HG03039 (cell line): ENCODE measurements around the gene FBXO44.

Experiments
- ATAC-seq: cut with Tn5 transposase; IDR thresholded peaks from one replicate; pipeline ENCODE4 v1.9.1; 2021; ENCODE audit warnings: mild to moderate bottlenecking, moderate library complexity; ENCODE audit not compliant: unreplicated experiment

Gene FBXO44

GRCh38 chr1:11685210-11685752 is 30.6 kb downstream of the FBXO44 start:
- ATAC-seq: no peak

GRCh38 chr1:11688506-11688905 is 33.8 kb downstream of the FBXO44 start:
- no peak for ATAC-seq

DNA sequence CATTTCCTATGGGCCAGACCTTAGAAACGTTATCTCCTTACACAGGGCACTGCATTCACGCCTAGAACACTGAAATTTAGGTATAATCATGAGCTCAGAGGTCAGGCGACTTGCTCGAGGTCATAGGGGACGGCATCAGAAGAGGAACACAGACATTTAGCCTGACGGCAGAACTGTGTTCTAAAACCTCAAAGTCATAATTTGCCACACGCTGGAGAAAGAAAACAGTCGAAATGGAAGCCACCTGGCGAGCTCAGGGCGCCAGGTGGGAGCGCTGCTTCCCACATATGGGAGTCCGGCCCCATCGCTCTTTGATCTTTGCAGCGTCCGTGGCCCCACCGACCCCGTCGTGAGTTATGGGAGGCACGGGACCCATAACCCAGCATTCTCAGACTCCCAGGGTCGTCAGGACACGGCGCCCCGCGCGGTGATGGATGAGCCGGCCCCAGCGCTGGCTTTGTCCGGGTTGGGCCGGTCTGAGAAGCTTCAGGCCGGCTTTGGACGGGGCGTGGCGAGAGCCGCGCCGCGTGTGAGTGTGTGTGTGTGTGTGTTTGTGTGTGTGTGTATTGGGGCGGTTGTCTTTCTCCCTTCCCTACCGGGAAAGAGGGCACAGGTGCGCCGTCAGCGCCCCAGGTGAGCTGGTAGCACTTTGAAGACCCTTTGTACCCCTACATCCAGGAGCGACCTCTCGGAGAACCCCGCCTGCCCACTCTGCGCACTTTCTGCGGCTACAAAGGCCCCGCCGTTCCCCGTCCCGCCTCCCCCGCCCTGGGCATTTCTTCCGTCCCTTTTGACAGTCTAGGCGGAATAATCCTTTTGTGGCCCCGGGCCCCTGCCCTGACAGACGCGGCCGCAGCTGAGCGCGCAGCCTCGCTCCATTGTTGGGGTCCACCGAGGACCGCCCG is 36.0 kb downstream of the FBXO44 start:
- ATAC-seq: no peak

GRCh38 chr1:11691302-11691914 is 36.7 kb downstream of the FBXO44 start, which contains the start of gene DRAXIN:
Gene DRAXIN (plus strand): TSS chr1:11691710. CDS start chr1:11706259, 14,549 bp downstream.
- no peak for ATAC-seq

- ATAC-seq: no peak
Measured at GRCh38 chr1:11691928-11692711, 37.4 kb downstream of the FBXO44 start.

DNA sequence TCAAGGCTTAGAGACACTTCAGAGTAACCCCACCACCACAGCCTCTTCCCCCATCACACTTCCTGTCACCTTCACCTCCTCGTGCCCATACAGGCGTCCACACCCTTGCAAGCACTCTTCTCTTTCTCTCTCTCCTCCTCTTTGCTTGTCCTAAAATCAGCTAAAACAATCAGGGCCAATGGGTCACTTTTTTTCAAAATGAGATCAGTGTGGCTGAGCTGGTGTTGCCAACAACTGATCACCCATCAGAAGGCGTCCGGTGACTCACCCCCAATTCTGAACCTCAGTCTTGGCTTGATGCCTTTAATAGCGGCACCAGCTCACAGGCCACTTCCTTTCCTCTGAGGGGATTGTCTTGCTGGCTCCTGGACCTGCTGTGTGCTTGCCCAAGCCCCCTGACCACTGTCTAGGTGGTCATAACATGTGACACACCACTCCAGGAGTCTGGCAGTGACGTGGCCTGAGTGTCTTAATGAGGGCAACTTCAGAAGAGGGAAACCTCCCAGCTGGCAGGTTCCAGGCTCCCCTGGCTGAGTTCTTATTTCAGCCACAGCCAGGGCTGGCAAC is 38.4 kb downstream of the FBXO44 start:
- no peak for ATAC-seq

DNA sequence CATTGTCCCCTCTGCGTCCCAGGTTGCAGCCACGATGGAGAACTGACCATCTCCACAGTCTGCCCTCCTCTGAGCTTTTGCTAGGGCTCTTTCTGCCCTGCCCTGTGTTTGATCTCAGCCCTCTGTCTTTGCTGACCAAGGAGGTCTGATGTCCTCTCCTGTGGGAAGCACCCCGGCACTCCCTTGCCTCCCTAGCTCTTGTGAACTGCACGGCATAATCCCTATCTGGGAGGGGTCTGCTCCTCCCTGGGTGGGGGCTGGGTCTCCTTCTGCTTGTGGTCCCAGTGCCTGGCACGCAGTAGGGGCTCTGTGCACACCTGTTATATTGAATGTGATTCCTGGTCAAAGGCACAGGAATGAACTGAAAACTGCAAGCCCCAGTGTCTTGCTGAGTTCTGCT is 39.2 kb downstream of the FBXO44 start:
- no peak for ATAC-seq

GRCh38 chr1:11695861-11696260 is 41.2 kb downstream of the FBXO44 start:
- ATAC-seq: no peak

DNA sequence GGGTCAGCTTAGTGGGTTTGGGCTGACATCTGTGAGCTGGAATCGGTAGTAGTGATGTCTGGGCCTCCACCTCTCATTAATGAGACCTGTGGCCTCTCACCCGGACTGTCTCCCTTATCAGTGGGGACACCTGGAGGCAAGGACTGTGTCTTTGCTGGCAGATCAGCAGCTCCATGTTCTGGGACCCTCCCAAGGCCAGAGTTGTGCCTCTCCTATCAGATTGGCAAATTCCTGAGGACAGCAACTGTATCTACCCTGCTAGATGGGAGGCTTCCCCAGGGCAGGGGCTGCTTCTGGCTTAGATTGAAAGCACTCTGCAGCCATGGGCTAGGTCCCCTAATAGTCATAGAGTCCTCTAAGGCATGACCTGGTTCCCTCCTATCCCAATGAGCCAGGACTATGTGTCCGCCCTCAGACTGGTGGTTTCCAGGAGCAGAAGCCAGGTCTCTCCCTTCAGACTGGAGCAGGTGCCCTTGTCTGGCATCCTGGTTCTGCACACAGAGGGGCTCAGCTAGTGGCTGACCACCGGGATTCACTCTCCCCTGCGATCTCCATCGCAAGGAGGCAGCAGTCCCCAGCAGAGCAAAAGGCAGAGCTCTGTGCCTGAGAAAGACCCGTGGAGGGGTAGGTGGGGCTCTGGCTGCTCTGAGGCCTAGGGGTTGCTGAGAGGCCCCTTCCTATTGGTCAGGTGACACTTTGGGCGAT is 42.7 kb downstream of the FBXO44 start:
- ATAC-seq: no peak

- no peak for ATAC-seq
Measured at GRCh38 chr1:11697893-11698210, 43.2 kb downstream of the FBXO44 start.

DNA sequence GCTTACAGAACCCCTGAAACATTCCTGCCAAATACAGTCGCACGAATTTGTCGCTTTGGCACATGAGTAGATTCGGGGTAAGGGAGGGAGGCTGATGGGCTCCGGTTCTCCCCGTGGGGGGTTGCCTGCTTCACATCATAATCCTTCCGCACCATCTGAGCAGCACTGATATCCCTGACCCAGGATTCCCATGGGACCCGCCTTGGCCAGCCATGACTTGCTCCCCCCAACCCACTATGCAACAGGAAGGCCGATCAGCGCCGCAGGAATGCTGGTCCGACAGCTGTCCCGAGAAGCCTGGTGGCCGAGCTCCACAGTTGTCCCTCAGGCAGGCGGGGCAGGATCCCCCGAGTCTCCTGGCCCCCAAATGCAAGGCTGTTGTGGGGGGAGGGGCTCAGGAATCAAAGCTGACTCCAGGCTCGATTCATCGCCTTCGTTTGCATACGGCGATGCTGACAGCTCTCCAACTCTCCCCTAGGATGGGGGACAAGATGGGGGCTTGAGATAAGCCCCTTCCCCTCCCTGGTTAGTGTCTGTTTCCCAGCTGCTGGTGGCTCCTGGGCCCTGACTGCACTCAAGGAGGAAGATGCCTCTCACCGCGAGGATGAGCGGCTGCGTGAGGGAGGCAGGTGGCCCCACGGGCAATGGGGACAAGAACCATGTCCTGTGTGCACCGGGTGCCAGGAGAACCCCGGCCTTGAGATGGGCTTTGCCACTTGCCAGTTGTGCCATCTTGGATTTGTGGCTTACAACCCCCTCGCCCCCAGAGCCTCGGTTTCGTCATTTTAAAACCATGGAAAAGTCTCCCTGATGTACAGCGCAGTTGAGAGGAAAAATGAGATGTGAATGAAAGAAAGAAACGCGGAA is 46.2 kb downstream of the FBXO44 start:
- ATAC-seq: no peak

DNA sequence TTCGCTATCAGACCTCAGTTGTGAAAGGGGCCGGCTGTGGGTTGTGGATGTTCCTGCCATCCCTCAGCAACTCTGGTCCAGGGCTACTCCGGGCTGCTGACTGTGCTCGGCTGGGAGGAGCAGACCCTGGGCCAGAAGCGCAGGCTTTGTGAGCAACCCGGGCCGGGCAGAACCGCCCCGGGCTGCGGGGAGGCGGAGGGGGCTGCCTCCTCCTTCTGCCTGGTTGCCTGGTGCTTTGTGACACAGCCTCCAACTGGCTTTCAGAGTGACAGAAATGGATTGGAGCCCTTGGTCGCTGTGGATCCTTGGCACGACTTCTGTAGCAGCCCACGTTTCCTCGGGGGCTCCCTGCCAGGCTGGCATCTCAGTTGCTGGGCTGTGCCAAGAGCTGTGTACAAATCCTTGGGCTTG is 46.9 kb downstream of the FBXO44 start:
- no peak for ATAC-seq

DNA sequence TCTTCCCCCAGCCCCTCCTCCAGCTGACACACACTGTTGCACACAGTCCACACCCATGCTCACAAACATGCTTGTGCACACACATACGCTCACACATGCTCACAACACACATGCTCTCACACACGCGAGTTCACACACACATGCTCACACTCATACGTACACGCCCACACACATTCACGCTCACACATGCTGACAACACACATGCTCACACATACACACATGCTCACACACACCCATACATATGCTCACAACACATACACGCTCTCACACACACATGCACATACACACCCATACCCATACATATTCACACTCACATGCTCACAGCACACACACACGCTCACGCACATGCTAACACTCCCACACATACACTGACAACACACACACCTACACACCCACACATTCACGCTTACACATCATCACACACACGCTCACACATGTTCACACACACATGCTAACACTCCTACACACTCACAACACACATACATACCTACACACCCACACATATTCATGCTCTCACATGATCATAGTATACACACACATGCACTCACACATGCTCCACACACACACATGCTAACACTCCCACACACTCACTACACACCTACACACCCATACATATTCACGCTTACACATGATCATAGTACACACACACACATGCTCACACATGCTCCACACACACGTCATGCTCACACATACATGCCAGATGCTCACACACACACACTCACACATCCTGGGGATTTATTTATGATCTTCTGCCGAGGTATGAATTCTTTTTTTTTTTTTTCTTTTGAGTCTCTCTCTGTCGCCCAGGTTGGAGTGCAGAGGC is 47.5 kb downstream of the FBXO44 start:
- ATAC-seq: no peak

DNA sequence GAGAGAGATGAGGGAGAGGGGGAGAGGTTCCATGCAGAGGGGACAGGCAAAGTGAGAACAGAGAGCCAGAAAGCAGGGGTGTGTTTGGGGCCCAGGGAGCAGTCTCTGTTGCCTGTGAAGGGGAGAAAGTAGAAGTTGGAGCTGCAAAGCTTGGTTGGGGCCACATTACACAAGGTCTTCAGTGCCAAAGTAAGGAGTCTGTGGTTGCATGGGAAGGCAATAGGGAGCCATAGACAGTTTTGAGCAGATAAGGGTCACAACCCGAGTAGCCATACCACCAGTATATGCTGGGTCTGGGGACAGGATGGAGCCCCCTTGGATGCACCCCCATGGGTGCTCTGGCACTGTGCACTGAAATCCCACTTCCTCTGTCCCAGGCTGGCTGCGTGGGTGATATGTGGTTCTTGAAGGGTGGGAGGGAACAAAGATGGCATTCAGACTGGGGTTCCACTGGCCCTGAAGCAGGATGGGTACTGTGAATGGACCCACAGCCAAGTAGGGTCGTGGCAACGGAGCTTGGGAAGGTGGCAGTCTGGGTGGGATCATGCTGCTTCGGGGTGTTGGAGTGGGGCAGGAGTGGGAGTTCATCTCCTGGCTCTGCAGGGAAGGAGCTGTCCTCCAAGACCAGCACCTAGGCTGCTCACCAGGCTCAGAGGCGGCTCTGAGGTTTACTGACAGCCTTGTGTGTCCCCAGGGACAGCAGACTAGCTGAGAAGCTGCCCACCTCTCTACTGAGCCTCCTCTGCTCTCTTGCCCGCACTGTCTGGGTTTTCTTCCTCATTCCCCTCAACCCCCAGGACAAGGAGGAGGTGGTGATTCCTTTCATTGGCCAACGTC is 48.9 kb downstream of the FBXO44 start:
- no peak for ATAC-seq

DNA sequence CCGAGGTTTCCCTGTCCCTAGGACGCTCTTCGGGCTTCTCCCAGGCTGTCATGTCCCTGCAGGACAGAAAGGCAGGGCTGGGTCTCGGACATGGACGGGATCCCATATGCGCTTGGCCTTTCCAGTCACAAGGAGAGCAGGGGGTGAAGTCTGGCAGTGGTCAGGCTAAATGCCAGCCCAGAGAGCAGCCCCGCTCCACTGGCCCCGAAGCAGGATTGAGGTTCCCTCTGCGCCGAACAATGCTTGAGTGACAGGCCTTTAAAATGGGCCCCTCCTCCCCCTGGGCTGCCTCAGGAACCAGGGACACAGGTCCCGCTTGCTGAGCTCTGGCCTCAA is 49.5 kb downstream of the FBXO44 start:
- ATAC-seq: no peak

DNA sequence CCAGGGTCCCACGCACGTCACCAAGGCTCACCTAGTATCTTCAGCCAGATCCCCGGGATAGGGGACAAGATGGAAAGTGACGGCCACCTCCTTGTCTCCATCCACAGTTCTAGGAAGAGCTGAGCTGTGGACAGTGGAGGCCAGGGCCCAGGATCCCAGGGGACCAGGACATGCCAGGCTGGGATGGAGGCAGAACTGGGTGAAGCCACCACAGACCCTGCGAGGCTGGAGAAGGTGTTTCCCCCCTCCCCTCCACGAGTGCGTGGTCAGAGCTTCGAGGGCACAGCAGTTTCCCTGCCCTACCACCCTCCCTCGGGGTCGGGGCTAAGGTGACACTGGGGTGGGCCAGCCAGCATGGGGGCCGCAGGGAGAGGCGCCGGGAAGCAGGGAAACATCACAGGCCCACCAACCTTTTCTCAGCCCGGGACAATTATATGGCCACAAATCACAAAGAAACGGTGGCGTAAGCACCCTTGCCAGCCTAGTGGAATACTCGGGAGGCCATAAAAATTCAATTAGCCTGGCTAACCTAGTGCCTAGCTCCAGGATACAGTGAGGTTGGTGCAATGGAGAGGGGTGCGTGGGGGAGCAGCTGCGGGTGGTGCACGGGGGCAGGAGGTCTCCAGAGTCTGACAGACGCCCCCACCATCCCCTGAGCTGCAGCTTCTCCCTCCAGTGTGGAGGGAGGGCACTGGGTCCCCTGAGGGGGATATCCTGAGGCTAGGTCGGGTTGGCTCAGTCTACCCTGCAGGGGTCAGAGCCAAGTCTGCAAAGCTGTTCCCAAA is 50.2 kb downstream of the FBXO44 start:
- no peak for ATAC-seq

DNA sequence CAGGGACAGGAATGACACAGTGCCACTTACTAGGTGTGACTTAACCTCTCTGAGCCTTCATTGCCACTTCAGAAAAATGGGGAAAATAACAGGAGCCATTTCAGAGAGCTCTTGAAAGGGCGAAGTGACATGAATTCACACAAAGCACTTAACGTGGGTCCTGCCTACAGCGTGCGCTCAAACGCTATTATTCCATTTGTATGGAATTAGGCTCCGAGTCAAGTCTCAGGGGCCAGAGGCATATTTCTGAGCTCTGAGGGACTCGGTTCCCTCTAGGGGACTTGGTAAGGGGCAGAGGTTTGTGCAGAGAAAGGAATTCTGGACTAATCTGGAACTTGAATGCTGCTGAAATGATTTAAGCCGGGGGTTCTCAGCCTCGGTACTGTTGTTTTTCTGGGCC is 50.9 kb downstream of the FBXO44 start:
- no peak for ATAC-seq
